WTC11 (cell line): ENCODE data around the gene AZU1. TPM values are rescaled to one million over a fixed set of nuclear protein-coding genes. Genes with fewer than 3 reads are reported as not detected.

Source experiments
- ATAC-seq: fragments of 200-7000 bp; cut with Tn5 transposase; 2 replicates; pipeline ENCODE4 v1.10.0; 2021; ENCODE audit warnings: mild to moderate bottlenecking, moderate library complexity
- CTCF ChIA-PET: fragments of 300-600 bp; sonication (Branson Sonifier 250); formaldehyde crosslinking; loops from one replicate; lab custom pipeline; 2021; ENCODE audit warnings: antibody characterized with exemption; lab: Charles Lee
- POLR2A ChIA-PET: fragments of 350-600 bp; sonication (Branson Sonifier 250); formaldehyde crosslinking; loops from one replicate; lab custom pipeline; 2021; ENCODE audit warnings: antibody characterized with exemption; lab: Charles Lee
- DNase-seq: peaks from one replicate; pipeline ENCODE4 v3.0.0; 2021; ENCODE audit warnings: low spot score
- H3K27ac Mint-ChIP-seq: 2 replicates; pipeline ENCODE4 v1.8.0; 2021; ENCODE audit warnings: mixed read lengths
- H3K27me3 Mint-ChIP-seq: 2 replicates; pipeline ENCODE4 v1.8.0; 2021; ENCODE audit warnings: low read depth, mild to moderate bottlenecking, moderate library complexity, mixed read lengths
- H3K36me3 Mint-ChIP-seq: 2 replicates; pipeline ENCODE4 v1.8.0; 2021; ENCODE audit warnings: mixed read lengths
- H3K4me1 Mint-ChIP-seq: 2 replicates; pipeline ENCODE4 v1.8.0; 2022; ENCODE audit warnings: mixed read lengths
- H3K4me3 Mint-ChIP-seq: 2 replicates; pipeline ENCODE4 v1.8.0; 2021; ENCODE audit warnings: mild to moderate bottlenecking, moderate library complexity, mixed read lengths
- H3K9me3 Mint-ChIP-seq: 2 replicates; pipeline ENCODE4 v1.8.0; 2021; ENCODE audit warnings: mixed read lengths
- ATF1 ChIP-seq: sonication (generic); formaldehyde crosslinking; IDR thresholded peaks from 2 replicates; pipeline ENCODE4 v1.8.1; 2023; ENCODE audit warnings: mild to moderate bottlenecking, moderate library complexity, missing genetic modification reagents
- ESRRA ChIP-seq: sonication (generic); formaldehyde crosslinking; IDR thresholded peaks from 2 replicates; pipeline ENCODE4 v1.8.1; 2022; ENCODE audit warnings: mild to moderate bottlenecking, missing genetic modification reagents, borderline replicate concordance
- MXD4 ChIP-seq: fragments of 250-450 bp; sonication (Bioruptor Pico); IDR thresholded peaks from 2 replicates; pipeline ENCODE4 v1.8.0; 2021; ENCODE audit warnings: mild to moderate bottlenecking, moderate library complexity, borderline replicate concordance
- NR3C1 ChIP-seq: sonication (generic); formaldehyde crosslinking; conservative IDR thresholded peaks from 2 replicates; pipeline ENCODE4 v1.8.1; 2023; ENCODE audit warnings: low read depth, mild to moderate bottlenecking, missing genetic modification reagents
- OVOL2 ChIP-seq: fragments of 250-450 bp; sonication (Bioruptor Pico); IDR thresholded peaks from 2 replicates; pipeline ENCODE4 v1.9.0; 2021; ENCODE audit warnings: mild to moderate bottlenecking, borderline replicate concordance
- RELA ChIP-seq: sonication (generic); formaldehyde crosslinking; IDR thresholded peaks from 2 replicates; pipeline ENCODE4 v1.8.1; 2022; ENCODE audit warnings: missing genetic modification reagents, mild to moderate bottlenecking, borderline replicate concordance
- ZNF121 ChIP-seq: sonication (generic); formaldehyde crosslinking; IDR thresholded peaks from 2 replicates; pipeline ENCODE4 v1.8.0; 2023; ENCODE audit warnings: missing genetic modification reagents
- ZNF423 ChIP-seq: fragments of 250-450 bp; sonication (Bioruptor Pico); IDR thresholded peaks from 2 replicates; pipeline ENCODE4 v2.1.2; 2022; ENCODE audit warnings: mild to moderate bottlenecking, moderate library complexity
- total RNA-seq: library from RNA; stranded (reverse); gene quantifications from 3 replicates; pipeline ENCODE4 v1.2.3, GENCODE V29; 2021
- TF ChIP-seq, protein P1 (sequence below): fragments of 250-450 bp; sonication (Bioruptor Pico); IDR thresholded peaks from 2 replicates; pipeline ENCODE4 v1.9.0; 2021; ENCODE audit warnings: mild to moderate bottlenecking
- TF ChIP-seq, protein P2 (sequence below): sonication (generic); formaldehyde crosslinking; conservative IDR thresholded peaks from 2 replicates; pipeline ENCODE4 v1.8.1; 2022; ENCODE audit warnings: mild to moderate bottlenecking, missing genetic modification reagents
- TF ChIP-seq, protein P3 (sequence below): fragments of 250-450 bp; sonication (Bioruptor Pico); IDR thresholded peaks from 2 replicates; pipeline ENCODE4 v1.9.0; 2021; ENCODE audit warnings: mild to moderate bottlenecking
- TF ChIP-seq, protein P4 (sequence below): sonication (generic); formaldehyde crosslinking; IDR thresholded peaks from 2 replicates; pipeline ENCODE4 v1.8.1; 2023; ENCODE audit warnings: mild to moderate bottlenecking, moderate library complexity, missing genetic modification reagents

Gene AZU1
- total RNA-seq, 1 experiment from 2014 or later = 1.2 TPM

DNA sequence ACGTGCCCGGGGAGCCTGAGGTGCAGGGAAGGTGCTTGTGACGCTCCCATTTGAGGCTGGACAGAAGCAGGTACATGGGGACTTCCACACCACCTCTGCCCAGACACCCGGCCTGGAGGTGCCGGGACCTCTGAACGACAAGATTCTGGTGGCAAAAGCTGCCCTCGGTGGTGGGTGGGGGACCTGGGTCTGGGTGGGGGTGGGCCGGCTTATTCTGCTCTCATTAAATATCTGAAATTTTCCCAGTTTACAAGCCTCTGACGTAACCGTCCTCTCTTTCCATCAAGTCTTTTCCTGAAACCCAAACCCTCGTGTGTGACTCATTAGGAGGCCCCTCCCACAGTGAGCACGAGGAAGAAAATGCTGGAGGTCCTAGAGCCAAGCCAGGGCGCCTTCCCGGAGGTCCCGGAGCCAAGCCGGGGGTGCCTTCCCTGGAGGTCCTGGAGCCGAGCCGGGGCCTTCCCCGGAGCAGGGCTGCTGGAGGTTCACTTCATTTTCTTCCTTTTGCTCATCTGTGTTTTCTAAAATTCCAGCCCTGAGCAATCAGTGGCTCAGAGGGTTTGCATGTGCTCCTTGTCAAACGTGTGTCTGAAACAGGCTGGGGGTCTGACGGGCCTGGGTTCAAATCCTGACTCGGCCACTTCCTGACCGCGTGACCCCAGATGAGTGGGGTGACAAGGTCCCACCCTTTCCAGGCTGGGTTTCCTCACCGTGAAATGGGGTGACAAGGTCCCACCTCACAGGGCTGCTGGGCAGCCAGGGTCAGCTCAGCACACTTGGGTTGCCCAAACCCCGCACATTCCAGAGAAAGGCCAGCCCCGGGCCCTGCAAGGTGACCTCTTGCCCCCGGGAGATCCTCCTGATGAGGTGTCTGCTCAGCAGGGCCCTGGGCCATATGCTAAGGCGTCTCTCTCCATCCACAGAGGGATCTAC lies 41.9 kb downstream of the AZU1 start:
- ATAC-seq = no peak
- no peak for DNase-seq
- TF ChIP-seq ESRRA (CRISPR knock-in tag) (no peak), OVOL2 (no peak)
- TF ChIP-seq, protein P1, sequence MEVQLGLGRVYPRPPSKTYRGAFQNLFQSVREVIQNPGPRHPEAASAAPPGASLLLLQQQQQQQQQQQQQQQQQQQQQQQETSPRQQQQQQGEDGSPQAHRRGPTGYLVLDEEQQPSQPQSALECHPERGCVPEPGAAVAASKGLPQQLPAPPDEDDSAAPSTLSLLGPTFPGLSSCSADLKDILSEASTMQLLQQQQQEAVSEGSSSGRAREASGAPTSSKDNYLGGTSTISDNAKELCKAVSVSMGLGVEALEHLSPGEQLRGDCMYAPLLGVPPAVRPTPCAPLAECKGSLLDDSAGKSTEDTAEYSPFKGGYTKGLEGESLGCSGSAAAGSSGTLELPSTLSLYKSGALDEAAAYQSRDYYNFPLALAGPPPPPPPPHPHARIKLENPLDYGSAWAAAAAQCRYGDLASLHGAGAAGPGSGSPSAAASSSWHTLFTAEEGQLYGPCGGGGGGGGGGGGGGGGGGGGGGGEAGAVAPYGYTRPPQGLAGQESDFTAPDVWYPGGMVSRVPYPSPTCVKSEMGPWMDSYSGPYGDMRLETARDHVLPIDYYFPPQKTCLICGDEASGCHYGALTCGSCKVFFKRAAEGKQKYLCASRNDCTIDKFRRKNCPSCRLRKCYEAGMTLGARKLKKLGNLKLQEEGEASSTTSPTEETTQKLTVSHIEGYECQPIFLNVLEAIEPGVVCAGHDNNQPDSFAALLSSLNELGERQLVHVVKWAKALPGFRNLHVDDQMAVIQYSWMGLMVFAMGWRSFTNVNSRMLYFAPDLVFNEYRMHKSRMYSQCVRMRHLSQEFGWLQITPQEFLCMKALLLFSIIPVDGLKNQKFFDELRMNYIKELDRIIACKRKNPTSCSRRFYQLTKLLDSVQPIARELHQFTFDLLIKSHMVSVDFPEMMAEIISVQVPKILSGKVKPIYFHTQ (CRISPR knock-in tag) = no peak
- Mint-ChIP-seq H3K36me3 (peaks cover 12% of the 10 kb centered on the region), H3K27ac (no peak overlapping the region; the same call in 1 of the 2 replicates), H3K4me1 (peaks cover 5% of the 10 kb centered on the region), H3K9me3 (no peaks in the 10 kb centered on the region), H3K4me3 (no peak overlapping the region), H3K27me3 (no peaks in the 10 kb centered on the region)
- CTCF ChIA-PET = no interaction called here
- POLR2A ChIA-PET = no interaction called here

DNA sequence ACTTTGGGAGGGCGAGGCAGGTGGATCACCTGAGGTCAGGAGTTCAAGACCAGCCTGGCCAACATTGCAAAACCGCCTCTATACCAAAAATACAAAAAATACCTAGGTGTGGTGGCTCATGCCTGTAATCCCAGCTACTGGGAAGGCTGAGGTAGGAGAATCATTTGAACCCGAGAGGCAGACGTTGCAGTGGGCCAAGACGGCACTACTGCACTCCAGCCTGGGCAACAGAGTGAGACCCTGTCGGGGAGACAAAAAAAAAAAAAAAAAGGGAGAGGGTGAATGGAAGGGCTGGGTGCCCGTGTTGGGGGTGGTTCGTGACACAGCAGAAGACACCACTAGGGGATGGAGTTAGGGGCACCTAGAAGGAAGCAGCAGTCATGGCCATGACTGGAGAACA lies 42.7 kb downstream of the AZU1 start:
- no peak overlapping the region for H3K27ac Mint-ChIP-seq
- ATAC-seq = no peak
- no peak overlapping the region for H3K4me3 Mint-ChIP-seq
- H3K4me1 Mint-ChIP-seq = peaks cover 5% of the 10 kb centered on the region
- POLR2A ChIA-PET = no interaction called here
- TF ChIP-seq ZNF423 (CRISPR knock-in tag) = no peak
- TF ChIP-seq RELA (CRISPR knock-in tag) = no peak
- TF ChIP-seq MXD4 (CRISPR knock-in tag) = no peak
- no peak for TF ChIP-seq OVOL2
- no peak for TF ChIP-seq NR3C1
- TF ChIP-seq ATF1 (CRISPR knock-in tag) = no peak
- TF ChIP-seq ZNF121 (CRISPR knock-in tag) = peak; percentile 72
- TF ChIP-seq, protein P2, sequence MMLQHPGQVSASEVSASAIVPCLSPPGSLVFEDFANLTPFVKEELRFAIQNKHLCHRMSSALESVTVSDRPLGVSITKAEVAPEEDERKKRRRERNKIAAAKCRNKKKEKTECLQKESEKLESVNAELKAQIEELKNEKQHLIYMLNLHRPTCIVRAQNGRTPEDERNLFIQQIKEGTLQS (CRISPR knock-in tag) = no peak
- TF ChIP-seq, protein P3, sequence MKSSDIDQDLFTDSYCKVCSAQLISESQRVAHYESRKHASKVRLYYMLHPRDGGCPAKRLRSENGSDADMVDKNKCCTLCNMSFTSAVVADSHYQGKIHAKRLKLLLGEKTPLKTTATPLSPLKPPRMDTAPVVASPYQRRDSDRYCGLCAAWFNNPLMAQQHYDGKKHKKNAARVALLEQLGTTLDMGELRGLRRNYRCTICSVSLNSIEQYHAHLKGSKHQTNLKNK (CRISPR knock-in tag) = no peak
- H3K9me3 Mint-ChIP-seq = no peaks in the 10 kb centered on the region
- DNase-seq = no peak
- H3K36me3 Mint-ChIP-seq = peaks cover 12% of the 10 kb centered on the region
- CTCF ChIA-PET = no interaction called here
- no peaks in the 10 kb centered on the region for H3K27me3 Mint-ChIP-seq

DNA sequence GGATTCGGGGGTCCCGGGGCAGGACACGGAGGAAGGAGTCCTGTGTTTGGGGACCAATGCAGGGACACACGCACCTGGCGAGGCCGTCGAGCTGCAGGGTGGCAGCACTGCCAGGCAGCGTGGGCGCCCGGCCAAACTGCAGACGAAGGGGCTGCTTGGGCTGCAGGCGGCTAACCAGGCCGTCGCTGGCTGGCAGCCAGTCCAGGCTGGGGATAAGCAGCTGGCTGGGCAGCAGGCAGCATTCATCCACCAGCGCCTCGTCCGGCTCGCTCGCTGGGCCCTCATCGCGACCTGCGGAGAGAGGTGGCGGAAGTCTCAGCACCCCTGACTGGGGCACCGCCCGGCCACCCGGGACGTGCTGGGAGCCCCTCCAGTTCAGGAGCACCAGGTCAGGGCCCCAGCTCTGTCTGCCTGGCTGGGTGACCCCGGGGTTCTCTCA lies 43.3 kb downstream of the AZU1 start:
- DNase-seq (no peak), ATAC-seq (no peak)
- H3K9me3 Mint-ChIP-seq = no peaks in the 10 kb centered on the region
- H3K4me1 Mint-ChIP-seq = peaks cover 5% of the 10 kb centered on the region
- peaks cover 16% of the 10 kb centered on the region for H3K36me3 Mint-ChIP-seq
- H3K4me3 Mint-ChIP-seq = no peak overlapping the region
- H3K27me3 Mint-ChIP-seq = no peaks in the 10 kb centered on the region
- ChIA-PET CTCF (interaction anchor here (2.1 kb wide), 1 partner anchor 48 kb away, joined by 7 read pairs; no protein-coding TSS in a partner anchor), POLR2A (interaction anchor here (0.6 to 0.8 kb wide), 2 partner anchors 27 to 62 kb away, joined by 3 to 4 read pairs; no protein-coding TSS in a partner anchor)
- TF ChIP-seq, protein P4, sequence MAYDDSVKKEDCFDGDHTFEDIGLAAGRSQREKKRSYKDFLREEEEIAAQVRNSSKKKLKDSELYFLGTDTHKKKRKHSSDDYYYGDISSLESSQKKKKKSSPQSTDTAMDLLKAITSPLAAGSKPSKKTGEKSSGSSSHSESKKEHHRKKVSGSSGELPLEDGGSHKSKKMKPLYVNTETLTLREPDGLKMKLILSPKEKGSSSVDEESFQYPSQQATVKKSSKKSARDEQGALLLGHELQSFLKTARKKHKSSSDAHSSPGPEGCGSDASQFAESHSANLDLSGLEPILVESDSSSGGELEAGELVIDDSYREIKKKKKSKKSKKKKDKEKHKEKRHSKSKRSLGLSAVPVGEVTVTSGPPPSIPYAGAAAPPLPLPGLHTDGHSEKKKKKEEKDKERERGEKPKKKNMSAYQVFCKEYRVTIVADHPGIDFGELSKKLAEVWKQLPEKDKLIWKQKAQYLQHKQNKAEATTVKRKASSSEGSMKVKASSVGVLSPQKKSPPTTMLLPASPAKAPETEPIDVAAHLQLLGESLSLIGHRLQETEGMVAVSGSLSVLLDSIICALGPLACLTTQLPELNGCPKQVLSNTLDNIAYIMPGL (CRISPR knock-in tag) = no peak
- H3K27ac Mint-ChIP-seq = no peak overlapping the region
